Osteoblast (primary cell): ENCODE measurements around the gene CUX1. TPM values are rescaled to one million over a fixed set of nuclear protein-coding genes. Genes with fewer than 3 reads are reported as not detected.

Source experiments
- DNase-seq: peaks from one replicate; pipeline ENCODE4 v3.0.0; 2011; ENCODE audit warnings: low spot score, mixed read lengths; ENCODE audit not compliant: insufficient read length; ENCODE audit errors: missing footprints
- H2AFZ ChIP-seq: 2 replicates; pipeline ENCODE4 v1.6.0; 2011; ENCODE audit warnings: mild to moderate bottlenecking, low read length
- H3K27ac ChIP-seq: 2 replicates; pipeline ENCODE4 v1.5.1; 2011; ENCODE audit warnings: mild to moderate bottlenecking, low read depth, low read length, moderate library complexity
- H3K27me3 ChIP-seq: 2 replicates; pipeline ENCODE4 v1.6.0; 2012; ENCODE audit warnings: mild to moderate bottlenecking, control low read depth, inconsistent platforms, low read length, moderate library complexity; ENCODE audit not compliant: insufficient read depth
- H3K36me3 ChIP-seq: 2 replicates; pipeline ENCODE4 v1.5.1; 2011; ENCODE audit warnings: mild to moderate bottlenecking, low read length, control low read depth, moderate library complexity; ENCODE audit not compliant: insufficient read depth
- H3K4me1 ChIP-seq: 2 replicates; pipeline ENCODE4 v1.5.1; 2011; ENCODE audit warnings: mild to moderate bottlenecking, low read length, control low read depth, moderate library complexity; ENCODE audit not compliant: insufficient read depth
- H3K4me2 ChIP-seq: 2 replicates; pipeline ENCODE4 v1.6.0; 2011; ENCODE audit warnings: mild to moderate bottlenecking, low read length; ENCODE audit not compliant: insufficient read depth
- H3K4me3 ChIP-seq: fragments of 200-600 bp; sonication (generic); 3 replicates; pipeline ENCODE4 v1.5.1; 2012; ENCODE audit warnings: mild to moderate bottlenecking, low read length, inconsistent platforms; ENCODE audit not compliant: insufficient read depth
- H3K79me2 ChIP-seq: 2 replicates; pipeline ENCODE4 v1.6.0; 2012; ENCODE audit warnings: mild to moderate bottlenecking, low read length, control low read depth, inconsistent platforms; ENCODE audit not compliant: insufficient read depth
- H3K9me3 ChIP-seq: 2 replicates; pipeline ENCODE4 v1.5.1; 2011; ENCODE audit warnings: low read depth, low read length, control low read depth
- H4K20me1 ChIP-seq: 2 replicates; pipeline ENCODE4 v1.6.0; 2012; ENCODE audit warnings: mild to moderate bottlenecking, low read length, control low read depth; ENCODE audit not compliant: insufficient read depth
- CTCF ChIP-seq: IDR thresholded peaks from 2 replicates; pipeline ENCODE4 v1.5.1; 2011; ENCODE audit warnings: mild to moderate bottlenecking, low read depth, low read length, moderate library complexity; ENCODE audit errors: extremely low read depth
- total RNA-seq: library from RNA; depleted of rRNA; stranded (reverse); fragments of >200 nt; gene quantifications from 2 replicates; pipeline ENCODE4 v1.2.3, GENCODE V29; 2012

Gene CUX1
- total RNA-seq, 1 donor = 41.6 TPM

GRCh38 chr7:102271158-102271798 lies 453.9 kb downstream of the CUX1 start:
- no peak for DNase-seq

GRCh38 chr7:102272075-102272916 lies 454.9 kb downstream of the CUX1 start:
- peak overlapping the region; percentile 64 for H3K4me2 ChIP-seq
- DNase-seq = peak; percentile 99
- H4K20me1 ChIP-seq = no peaks in the 10 kb centered on the region
- H3K79me2 ChIP-seq = no peaks in the 10 kb centered on the region
- peak; percentile 94 for TF ChIP-seq CTCF
- no peaks in the 10 kb centered on the region for H3K9me3 ChIP-seq
- H3K4me3 ChIP-seq = peak overlapping the region; percentile 44
- no peaks in the 10 kb centered on the region for H3K27me3 ChIP-seq
- H3K36me3 ChIP-seq = no peaks in the 10 kb centered on the region
- peaks cover 15% of the 10 kb centered on the region for H3K4me1 ChIP-seq
- peak overlapping the region; percentile 2 for H3K27ac ChIP-seq
- H2AFZ ChIP-seq = peak overlapping the region; percentile 69

More at GRCh38 chr7:102271158-102271798, 453.9 kb downstream of the CUX1 start:
- no peaks in the 10 kb centered on the region for H3K79me2 ChIP-seq
- H3K4me3 ChIP-seq = no peak overlapping the region
- no peak for TF ChIP-seq CTCF
- no peaks in the 10 kb centered on the region for H3K27me3 ChIP-seq
- H3K4me1 ChIP-seq = peaks cover 15% of the 10 kb centered on the region
- H3K36me3 ChIP-seq = no peaks in the 10 kb centered on the region
- H3K9me3 ChIP-seq = no peaks in the 10 kb centered on the region
- H2AFZ ChIP-seq = no peak overlapping the region
- H3K4me2 ChIP-seq = no peak overlapping the region
- H4K20me1 ChIP-seq = no peaks in the 10 kb centered on the region
- H3K27ac ChIP-seq = no peak overlapping the region

GRCh38 chr7:102272917-102273748 lies 455.7 kb downstream of the CUX1 start:
- Histone ChIP-seq H2AFZ (no peak overlapping the region), H3K4me1 (peaks cover 15% of the 10 kb centered on the region), H3K4me3 (no peak overlapping the region), H3K9me3 (no peaks in the 10 kb centered on the region), H3K4me2 (no peak overlapping the region), H3K27me3 (no peaks in the 10 kb centered on the region), H3K36me3 (no peaks in the 10 kb centered on the region), H3K79me2 (no peaks in the 10 kb centered on the region), H4K20me1 (no peaks in the 10 kb centered on the region), H3K27ac (no peak overlapping the region)
- peak; percentile 66 for DNase-seq
- TF ChIP-seq CTCF = no peak
